Activated naive CD4-positive, alpha-beta T cell treated with anti-CD3 and anti-CD28 coated beads, Interleukin-2, amount 50 U/mL, for 16 hours (primary cell): Measurements from ENCODE around the gene EPHA6.
"Not testable (repeated sequence)": the region's sequence is repeated elsewhere in the genome, so short reads cannot be mapped to it uniquely, and the experiment has no call there.

Experiments used
- DNase-seq: peaks from one replicate; pipeline ENCODE4 v3.0.0-alpha.2; 2020

The EPHA6 gene

DNA sequence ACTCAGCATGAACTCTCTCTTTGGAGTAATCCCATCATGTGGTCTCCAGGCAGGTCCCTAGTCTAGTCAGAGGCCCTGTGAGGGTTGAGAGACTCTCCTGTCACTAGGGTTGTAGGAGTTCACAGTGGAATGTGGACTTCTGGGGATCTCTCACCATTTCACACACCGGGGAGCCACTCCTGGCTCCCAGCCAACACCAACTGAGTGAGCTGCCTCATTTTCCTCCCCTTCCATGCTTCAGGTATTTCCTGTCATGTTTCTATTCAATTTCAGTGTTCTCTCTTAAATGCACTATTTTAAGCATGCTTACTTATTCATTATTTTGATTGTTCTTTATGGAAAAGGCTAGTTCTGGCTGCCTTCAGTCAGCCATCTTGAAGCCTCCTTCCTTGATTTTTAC is 482.6 kb downstream of the EPHA6 start:
- no peak for DNase-seq

GRCh38 chr3:97301114-97301513 is 486.7 kb downstream of the EPHA6 start:
- DNase-seq, result no peak

DNA sequence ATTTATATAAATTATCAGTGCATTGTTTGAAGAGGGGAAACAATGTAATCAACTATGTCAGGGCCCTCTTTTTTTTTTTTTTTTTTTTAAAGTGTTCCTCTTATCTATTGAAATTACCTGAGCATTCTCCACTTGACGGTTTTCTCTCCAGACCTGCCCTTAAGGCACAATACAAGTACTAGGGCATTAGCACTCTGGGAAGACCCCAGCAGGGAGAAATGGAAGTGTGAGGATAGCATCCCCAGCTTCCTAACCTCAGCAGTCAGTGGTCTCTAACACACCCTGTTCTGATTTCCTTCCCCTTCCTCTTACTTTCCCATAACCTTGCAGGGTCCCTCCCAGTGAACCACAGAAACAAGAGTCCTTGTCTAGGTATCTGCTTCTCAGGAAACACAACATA is 491.8 kb downstream of the EPHA6 start:
- DNase-seq, result no peak

GRCh38 chr3:97338375-97338774 is 524.0 kb downstream of the EPHA6 start:
- no peak for DNase-seq

DNA sequence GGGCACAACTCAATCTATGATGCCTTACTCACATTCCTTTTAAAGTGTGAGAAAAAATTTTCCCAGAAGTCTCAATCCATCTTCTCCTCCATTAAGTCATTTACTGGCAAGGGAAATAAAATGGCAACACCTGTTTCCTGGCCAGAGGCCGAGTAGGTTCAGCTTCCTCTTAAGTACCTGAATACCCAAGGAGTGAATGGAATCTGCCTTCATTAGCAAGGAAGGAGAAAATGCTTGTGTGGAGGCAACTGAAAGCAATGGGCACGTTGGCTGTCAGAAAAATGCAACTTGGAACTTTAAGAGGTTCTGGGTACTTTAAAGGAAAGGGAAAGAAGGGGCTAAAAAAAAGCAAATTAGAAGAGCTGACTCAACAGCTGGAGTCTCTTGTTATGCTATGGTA is 526.5 kb downstream of the EPHA6 start:
- DNase-seq, result no peak

- DNase-seq, result no peak
These were observed 533.4 kb downstream of the EPHA6 start for GRCh38 chr3:97347780-97348179.

DNA sequence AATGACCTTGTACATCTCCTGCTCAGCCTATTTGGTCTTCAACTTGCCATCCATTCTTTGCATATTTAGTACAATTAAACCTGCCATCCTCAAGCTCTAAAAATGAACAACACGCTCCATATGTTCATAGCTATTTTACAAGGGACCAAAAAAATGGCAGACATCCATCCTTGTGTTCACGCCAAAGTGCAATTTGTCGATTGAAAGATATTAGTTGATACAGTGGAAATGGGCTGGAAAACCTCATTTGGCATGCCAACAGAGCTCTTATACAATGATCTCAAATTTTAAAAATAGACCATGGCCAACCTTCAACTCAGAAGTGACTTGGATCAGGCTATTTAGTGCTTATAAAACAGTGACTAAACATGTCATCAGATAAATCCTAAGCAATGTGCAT is 536.6 kb downstream of the EPHA6 start:
- no peak for DNase-seq

GRCh38 chr3:97353176-97353575 is 538.8 kb downstream of the EPHA6 start:
- DNase-seq, result no peak

DNA sequence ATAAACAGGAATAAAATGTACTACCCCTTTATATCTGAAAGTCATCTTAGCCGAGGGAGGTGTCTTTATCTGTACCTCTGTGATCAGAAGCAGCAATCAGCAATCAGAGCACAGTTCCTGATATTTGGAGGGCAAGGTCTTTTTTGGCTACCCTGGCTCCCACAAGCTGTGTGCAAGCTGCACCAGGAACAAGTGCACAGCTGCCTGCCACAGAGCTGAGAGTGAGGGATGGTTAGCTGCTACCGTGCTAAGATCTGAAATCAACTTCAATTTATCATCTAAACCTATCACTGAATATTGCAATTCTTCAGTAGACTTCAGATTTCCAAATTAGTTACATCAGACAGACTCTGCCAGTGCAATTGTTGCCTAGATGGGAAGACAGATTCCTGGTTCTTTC is 545.6 kb downstream of the EPHA6 start:
- no peak for DNase-seq

DNA sequence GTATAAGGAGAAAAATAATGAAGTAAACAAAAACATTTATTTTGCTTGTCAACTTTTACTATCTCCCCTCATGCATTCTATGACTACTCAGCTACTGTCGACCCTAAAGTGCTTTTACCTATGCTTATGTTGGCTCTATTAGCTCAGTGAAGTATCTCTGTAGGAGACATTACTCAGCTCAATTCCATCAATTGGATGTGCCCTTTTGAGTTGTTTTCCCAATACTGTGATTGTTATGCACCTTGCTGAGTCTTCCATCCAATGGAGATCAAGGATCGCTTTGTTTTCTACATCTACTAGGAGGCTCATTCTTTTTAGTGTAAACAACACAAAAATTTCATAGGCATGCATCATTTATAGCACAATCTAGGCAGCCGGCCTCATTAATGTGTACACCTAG is 546.4 kb downstream of the EPHA6 start:
- no peak for DNase-seq

- no peak for DNase-seq
These were observed 570.2 kb downstream of the EPHA6 start for GRCh38 chr3:97384583-97384982.

- DNase-seq, result no peak
These were observed 574.4 kb downstream of the EPHA6 start for GRCh38 chr3:97388774-97389173.

GRCh38 chr3:97389936-97390335 is 575.5 kb downstream of the EPHA6 start:
- DNase-seq, result no peak

GRCh38 chr3:97391167-97391566 is 576.8 kb downstream of the EPHA6 start:
- no peak for DNase-seq

DNA sequence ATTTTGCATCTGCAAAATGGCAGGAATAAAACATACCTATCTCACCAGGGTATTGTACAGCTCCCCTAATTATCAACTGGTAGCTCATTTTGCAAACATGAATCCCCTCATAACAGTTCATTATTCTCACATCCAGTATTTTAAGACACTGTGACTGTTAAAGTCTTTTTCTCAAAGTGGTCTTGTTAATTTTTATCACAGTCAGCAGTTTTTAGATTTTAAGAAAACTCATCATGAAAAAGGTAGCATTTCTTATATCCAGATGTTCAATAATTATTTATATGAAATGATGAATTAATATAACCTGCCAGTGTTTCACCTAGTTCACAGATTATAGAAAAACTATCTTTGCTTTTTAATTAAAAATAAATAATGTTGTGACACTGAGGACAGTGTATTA is 595.2 kb downstream of the EPHA6 start:
- DNase-seq, result no peak

DNA sequence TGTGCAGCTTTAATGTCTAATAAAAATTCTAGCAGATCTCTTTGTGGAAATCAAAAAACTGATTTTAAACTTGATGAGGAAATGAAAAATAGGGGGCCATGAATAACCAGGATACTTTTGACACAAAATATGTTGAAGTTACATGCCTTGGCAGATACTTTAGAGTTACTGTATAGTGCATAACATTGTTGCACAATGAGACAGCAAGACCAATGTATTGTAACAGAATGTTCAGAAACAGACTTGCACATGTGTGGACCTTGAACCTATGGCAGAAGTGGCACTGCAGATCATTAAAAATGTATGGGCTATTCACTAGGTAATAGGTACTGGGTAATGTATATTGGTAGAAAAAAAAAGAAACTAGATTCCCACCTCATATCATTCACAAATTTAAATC is 607.2 kb downstream of the EPHA6 start:
- no peak for DNase-seq

DNA sequence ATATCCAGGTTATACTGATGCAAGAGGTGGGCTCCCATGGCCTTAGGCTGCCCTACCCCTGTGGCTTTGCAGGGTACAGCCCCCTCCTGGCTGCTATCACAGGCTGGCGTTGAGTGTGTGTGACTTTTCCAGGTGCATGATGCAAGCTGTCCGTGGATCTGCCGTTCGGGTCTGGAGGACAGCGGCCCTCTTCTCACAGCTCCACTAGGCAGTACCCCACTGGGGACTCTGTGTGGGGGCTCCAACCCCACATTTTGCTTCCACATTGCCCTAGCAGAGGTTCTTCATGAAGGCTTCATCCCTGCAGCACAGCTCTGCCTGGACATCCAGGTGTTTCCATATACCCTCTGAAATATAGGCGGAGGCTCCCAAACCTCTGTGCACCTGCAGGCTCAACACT is 610.6 kb downstream of the EPHA6 start:
- DNase-seq, result no peak

GRCh38 chr3:97430601-97431000 is 616.2 kb downstream of the EPHA6 start:
- no peak for DNase-seq

DNA sequence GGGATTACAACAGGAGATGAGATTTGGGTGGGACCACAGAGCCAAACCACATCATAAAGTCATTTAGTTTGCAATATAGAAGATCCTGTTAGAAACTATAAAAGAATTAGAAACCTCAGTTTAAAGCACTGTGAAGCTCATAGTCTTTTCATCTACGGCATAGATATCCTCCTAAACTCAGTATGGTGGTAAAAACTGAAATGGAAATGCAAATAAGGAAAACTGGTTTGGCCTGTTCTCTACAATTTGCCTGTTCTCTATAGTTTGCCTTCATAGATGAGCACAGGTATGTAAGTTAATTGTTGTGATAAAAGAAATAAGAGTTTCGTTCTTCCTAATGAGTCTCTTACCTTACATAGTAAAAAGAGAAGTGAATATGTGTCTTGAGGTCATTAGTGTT is 618.5 kb downstream of the EPHA6 start:
- DNase-seq, result no peak

DNA sequence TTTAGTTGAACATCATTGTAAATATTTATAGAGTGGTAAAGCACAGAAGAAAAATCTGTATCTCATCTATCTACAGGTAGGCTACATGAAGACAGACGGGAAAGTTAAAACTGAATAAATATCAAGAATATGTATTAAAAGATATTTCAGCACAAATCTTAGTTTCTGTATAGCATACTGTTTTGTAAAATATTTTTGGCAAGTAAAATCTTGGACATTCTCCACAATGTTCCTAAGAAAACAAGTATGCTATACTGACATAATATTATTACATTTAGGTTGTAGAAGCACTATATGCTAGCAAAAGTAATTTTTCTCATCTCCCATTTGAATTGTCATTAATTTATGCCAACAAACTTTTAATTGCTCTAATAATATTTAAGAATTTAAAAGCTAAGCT is 623.7 kb downstream of the EPHA6 start:
- no peak for DNase-seq

GRCh38 chr3:97439373-97439772 is 625.0 kb downstream of the EPHA6 start:
- no peak for DNase-seq

- no peak for DNase-seq
These were observed 649.6 kb downstream of the EPHA6 start for GRCh38 chr3:97464035-97464434.

- no peak for DNase-seq
These were observed 656.1 kb downstream of the EPHA6 start for GRCh38 chr3:97470481-97470880.

- no peak for DNase-seq
These were observed 665.3 kb downstream of the EPHA6 start for GRCh38 chr3:97479740-97480139.

DNA sequence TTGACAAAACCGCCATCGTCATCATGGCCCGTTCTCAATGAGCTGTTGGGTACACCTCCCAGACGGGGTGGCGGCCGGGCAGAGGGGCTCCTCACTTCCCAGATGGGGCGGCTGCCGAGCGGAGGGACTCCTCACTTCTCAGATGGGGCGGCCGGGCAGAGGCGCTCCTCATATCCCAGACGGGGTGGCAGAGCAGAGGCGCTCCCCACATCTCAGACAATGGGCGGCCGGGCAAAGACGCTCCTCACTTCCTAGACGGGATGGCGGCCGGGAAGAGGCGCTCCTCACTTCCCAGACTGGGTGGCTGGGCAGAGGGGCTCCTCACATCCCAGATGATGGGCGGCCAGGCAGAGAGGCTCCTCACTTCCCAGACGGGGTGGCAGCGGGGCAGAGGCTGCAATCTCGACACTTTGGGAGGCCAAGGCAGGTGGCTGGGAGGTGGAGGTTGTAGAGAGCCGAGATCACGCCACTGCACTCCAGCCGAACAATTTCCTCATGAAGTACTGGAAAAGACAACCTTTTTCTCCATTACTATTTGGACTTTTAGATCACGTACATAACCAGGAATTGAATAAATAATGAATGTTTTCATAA is 666.4 kb downstream of the EPHA6 start:
- DNase-seq, result not testable (repeated sequence)

- no peak for DNase-seq
These were observed 667.0 kb downstream of the EPHA6 start for GRCh38 chr3:97481416-97481815.
